ENCODE measurements around the gene KLF12.

The KLF12 gene

DNA sequence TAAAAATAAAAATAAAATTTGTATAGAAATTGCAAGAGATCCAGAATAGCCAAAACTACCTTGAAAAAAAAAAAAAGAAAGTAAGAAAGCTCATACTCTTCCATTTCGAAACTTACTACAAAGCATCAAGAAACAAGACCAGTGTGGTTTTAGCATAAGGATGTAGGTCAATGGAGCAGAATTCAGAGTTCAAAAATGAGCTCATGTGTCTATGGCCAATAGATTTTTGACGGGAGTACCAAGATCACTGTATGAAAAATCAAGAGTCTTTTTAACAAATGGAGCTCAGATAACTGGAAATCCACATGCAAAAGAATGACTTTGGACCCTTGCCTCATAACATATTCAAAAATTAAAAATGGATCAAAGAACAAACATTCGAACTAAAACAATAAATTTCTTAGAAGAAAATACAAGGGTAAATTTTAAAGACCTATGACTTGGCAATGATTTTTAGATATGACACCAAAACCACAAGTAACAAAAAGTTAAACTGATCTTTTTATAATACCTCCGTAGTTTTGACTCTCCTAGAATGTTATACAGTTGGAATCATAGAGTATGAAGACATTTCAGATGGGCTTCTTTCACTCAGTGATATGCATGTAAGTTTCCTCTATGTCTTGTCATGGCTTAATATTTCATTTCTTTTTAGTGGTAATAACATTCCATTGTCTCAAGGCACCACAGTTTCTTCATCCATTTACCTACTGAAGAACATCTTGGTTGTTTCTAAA lies 43.2 kb downstream of the KLF12 start:
- Histone ChIP-seq H3K4me1 (peaks cover 0 to 66% (median 8%) of the 10 kb centered on the region in 4 donors), H3K4me3 (no peak overlapping the region), H3K9me3 (no peaks in the 10 kb centered on the region), H3K36me3 (no peaks in the 10 kb centered on the region), H3K27ac (no peak overlapping the region), H3K27me3 (no peaks in the 10 kb centered on the region)
- no peak for DNase-seq
- no peak for TF ChIP-seq CTCF (IDR thresholded peaks at IDR 0.05)
- intact Hi-C loops (cut with DNase I; ENCODE audit: low total_unique reads) = no loop called here

GRCh38 chr13:74090397-74090796 lies 43.8 kb downstream of the KLF12 start:
- no peak overlapping the region for H3K4me3 ChIP-seq
- no peaks in the 10 kb centered on the region for H3K27me3 ChIP-seq

GRCh38 chr13:74087357-74087756 lies 46.8 kb downstream of the KLF12 start:
- intact Hi-C loops (cut with DNase I; ENCODE audit: low total_unique reads) = no loop called here
- H3K27ac ChIP-seq = no peak overlapping the region
- H3K36me3 ChIP-seq = no peaks in the 10 kb centered on the region
- H3K4me3 ChIP-seq = no peak overlapping the region
- no peaks in the 10 kb centered on the region for H3K27me3 ChIP-seq
- DNase-seq = no peak
- peaks cover 0 to 58% (median 8%) of the 10 kb centered on the region in 4 donors for H3K4me1 ChIP-seq
- H3K9me3 ChIP-seq = no peaks in the 10 kb centered on the region
- TF ChIP-seq CTCF (IDR thresholded peaks at IDR 0.05) = no peak

More at GRCh38 chr13:74090397-74090796, 43.8 kb downstream of the KLF12 start:
- no peak for TF ChIP-seq CTCF (IDR thresholded peaks at IDR 0.05)
- intact Hi-C loops (cut with DNase I; ENCODE audit: low total_unique reads) = no loop called here
- H3K36me3 ChIP-seq = no peaks in the 10 kb centered on the region
- no peaks in the 10 kb centered on the region for H3K9me3 ChIP-seq
- H3K27ac ChIP-seq = no peak overlapping the region
- DNase-seq = no peak
- peaks cover 0 to 66% (median 8%) of the 10 kb centered on the region in 4 donors for H3K4me1 ChIP-seq

All from tibial artery (tissue), 4 donors.